GM21825 (cell line): ENCODE data around the gene PRKAR1B.

Experiments used
- ATAC-seq: cut with Tn5 transposase; IDR thresholded peaks from one replicate; pipeline ENCODE4 v1.9.1; 2021; ENCODE audit warnings: mild to moderate bottlenecking, moderate library complexity; ENCODE audit not compliant: unreplicated experiment

PRKAR1B gene

GRCh38 chr7:576524-577277 is 150.4 kb downstream of the PRKAR1B start:
- no peak for ATAC-seq

DNA sequence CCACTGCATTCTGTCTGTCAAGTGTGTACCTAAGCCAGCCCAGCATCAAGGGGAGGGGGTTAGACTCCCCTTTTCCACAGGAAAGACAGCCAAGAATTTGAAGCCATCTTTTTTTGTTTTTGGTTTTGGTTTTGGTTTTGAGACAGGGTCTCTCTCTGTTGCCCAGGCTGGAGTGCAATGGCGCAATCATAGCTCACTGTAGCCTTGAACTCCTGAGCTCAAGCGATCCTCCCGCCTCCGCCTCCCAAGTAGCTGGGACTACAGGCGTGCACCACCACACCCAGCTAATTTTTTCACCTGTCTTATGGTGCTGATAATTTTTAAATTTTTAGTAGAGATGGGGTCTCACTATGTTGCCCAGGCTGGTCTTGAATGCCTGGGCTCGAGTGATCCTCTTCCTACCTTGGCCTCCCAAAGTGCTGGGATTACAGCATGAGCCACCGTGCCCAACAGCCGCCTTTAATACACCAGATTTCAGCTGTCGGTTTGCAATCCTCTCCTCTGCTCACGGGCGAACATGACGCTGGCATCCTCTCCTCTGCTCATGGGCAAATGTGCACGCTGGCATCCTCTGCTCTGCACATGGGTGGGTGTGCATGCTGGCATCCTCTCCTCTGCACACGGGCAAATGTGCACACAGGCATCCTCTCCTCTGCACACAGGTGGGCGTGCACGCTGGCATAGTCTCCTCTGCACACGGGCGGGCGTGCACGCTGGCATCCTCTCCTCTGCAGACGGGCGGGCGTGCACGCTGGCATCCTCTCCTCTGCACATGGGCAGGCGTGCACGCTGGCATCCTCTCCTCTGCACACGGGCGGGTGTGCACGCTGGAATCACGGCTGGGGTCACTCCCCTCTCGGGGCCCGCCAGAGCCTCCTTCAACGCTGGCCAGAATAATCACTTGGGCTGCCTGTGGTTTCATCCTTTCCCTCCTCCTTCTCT is 151.4 kb downstream of the PRKAR1B start:
- no peak for ATAC-seq

DNA sequence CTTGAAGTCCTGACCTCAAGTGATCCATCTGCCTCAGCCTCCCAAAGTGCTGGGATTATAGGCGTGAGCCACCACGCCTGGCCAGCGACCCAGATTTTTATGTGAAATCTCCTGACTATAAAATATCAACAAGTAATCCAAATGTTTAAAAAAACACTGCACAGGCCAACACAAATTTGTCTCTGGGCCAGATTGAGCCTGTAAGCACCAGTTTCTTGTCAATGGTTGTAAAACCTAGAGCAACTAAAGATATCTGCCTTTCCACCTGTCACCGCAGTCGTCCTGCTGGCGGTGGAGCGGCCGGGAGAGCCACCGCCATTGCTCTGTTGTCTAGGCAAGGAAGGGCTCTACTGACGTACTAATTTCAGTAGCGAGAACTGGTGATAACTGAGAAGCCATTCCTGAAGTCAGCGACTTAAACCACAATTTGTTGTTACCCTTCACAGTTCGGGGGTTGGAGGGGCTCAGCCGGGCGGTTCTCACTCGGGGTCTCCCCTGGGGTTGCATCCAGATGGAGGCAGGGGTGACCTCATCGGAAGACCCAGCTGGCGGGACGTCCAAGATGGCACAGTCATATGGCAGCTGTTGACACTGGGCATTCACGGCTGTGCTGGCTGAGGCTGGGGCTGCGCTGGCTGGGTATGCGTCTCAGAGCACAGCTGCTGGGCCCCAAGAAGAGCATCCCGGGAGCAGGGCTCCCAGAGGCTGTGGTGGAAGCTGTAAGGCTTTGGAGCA is 152.3 kb downstream of the PRKAR1B start:
- ATAC-seq = no peak

DNA sequence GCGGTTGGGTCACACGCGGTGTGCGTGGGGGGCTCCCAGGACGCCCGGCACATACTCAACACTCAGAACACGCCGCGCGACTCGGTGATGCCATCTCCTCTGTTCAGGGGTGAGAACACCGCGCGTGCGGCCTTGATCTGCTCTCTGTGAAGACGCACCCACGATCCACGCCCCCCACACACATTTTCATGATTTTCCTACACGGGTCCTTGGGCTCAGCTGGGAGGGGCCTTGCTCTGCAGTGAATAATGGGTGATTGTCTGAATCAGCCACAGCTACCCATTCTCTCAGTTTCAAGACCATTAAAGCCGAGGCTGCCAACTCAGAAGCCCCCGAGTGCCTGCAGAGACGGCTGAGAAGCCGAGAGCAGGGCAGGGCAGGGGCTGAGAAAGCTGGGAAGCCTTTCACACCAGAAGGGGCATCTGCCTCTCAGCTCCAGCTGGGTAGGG is 153.1 kb downstream of the PRKAR1B start:
- no peak for ATAC-seq

- no peak for ATAC-seq
Measured at GRCh38 chr7:573269-573932, 153.7 kb downstream of the PRKAR1B start.

- ATAC-seq = no peak
Measured at GRCh38 chr7:572416-573268, 154.4 kb downstream of the PRKAR1B start.

- no peak for ATAC-seq
Measured at GRCh38 chr7:571718-572415, 155.2 kb downstream of the PRKAR1B start.

DNA sequence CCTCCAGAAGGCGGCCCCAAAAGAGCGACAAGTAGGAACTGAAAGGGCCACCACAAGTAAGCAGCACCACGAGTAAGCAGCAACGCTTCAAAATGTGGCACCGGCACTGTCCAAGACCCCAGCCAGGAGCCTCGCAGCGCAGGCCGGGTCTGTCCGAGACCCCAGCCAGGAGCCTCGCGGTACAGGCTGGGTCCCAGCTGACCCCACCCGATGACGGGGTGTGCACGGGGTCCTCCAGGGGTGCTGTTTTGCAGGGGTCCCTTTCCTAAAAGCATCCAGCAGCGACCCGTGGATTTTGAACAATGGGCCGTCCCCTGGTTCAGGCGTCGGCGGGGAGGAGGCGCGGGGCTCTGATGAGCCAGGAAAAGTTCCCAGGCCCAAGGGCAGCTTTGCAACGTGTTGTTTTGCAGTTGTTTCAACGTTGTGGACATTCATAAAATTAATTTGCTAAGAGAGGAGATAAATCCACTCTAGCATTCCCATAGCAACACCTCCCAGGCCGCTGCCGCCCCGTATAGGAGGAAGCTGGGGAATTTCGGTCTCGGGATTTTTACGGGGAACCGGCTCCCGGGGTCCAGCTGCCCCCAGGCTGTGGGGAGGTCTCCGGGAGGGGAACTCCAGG is 155.9 kb downstream of the PRKAR1B start:
- no peak for ATAC-seq

GRCh38 chr7:570801-571070 is 156.3 kb downstream of the PRKAR1B start:
- ATAC-seq = no peak

- ATAC-seq = no peak
Measured at GRCh38 chr7:569996-570800, 156.9 kb downstream of the PRKAR1B start.

- ATAC-seq = no peak
Measured at GRCh38 chr7:569071-569855, 157.8 kb downstream of the PRKAR1B start.

GRCh38 chr7:568031-568951 is 158.8 kb downstream of the PRKAR1B start:
- ATAC-seq = no peak

DNA sequence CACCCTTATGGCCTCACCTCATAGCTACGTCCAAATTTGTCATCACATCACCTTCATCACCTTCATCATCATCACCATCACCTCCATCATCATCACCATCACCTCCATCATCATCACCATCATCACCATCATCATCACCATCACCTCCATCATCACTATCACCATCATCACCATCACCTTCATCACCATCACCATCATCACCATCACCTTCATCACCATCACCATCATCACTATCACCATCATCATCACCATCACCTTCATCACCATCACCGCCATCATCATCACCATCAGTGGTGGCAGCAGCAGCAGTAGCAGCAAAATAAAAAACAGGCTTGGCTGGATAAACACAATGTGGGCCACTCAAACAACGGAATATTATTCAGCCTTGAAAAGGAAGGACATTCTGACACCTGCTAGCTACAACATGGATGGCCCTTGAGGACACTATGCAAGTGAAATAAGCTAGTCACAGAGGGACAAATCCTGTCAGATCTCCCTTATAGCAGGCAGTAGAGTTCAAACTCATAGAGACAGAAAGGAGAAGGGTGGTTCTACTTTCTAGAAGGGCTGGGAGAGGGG is 159.7 kb downstream of the PRKAR1B start:
- ATAC-seq = no peak

GRCh38 chr7:566100-566499 is 161.0 kb downstream of the PRKAR1B start:
- ATAC-seq = no peak

DNA sequence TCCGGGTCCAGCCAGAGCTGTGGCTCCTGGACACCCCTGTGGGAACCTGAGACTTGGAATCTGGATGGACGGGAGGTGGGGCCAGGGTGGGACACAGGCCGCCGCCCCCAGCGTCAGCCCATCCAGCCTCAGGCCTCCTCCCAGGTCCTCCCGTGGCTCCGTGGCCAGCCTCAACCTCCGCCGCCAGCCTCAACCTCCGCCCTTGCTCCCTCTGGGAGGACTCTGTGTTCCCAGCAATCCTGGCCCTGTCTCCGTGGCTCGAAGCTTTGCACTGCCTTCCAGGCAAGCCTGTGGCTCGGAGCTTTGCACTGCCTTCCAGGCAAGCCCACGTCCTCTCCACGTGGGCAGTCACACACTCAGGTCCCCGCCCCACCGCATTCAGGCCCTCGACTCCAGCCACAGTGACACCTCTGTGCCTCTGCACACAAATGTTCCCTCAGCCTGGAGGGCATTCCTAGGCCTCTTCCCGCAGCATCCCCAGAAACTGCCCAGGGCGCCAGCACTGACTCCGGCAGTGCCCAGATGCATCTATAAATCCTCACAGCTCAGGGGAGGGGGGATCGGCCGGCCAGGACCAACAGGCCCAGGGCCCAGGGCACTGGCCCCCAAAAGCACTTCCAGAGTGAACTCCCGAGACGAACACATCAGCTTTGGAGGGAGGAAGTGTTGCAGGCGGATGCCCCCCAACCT is 162.8 kb downstream of the PRKAR1B start:
- no peak for ATAC-seq
